ENCODE results near the gene FXYD5. TPM values are rescaled to one million over a fixed set of nuclear protein-coding genes. Genes with fewer than 3 reads are reported as not detected.

Gene FXYD5
- total RNA-seq, 4 donors from 2014 or later: 5.2 to 23.3 (median 14.3) TPM

- no peak overlapping the region for H3K27ac ChIP-seq
- H3K36me3 ChIP-seq: no peaks in the 10 kb centered on the region
- no peak for TF ChIP-seq CTCF (IDR thresholded peaks at IDR 0.05 in 4 of 5, conservative IDR thresholded peaks at IDR 0.05 in 1 of 5)
- TF ChIP-seq POLR2A (IDR thresholded peaks at IDR 0.05): no peak
- no peaks in the 10 kb centered on the region for H3K4me1 ChIP-seq
- no peaks in the 10 kb centered on the region for H3K27me3 ChIP-seq
- H3K4me3 ChIP-seq: no peak overlapping the region
- DNase-seq: no peak
- in situ Hi-C loops (cut with MboI; ENCODE audit: low sequenced_read_pairs in 4 of 4): no loop called here
- H3K9me3 ChIP-seq: no peaks in the 10 kb centered on the region
- intact Hi-C loops (cut with DNase I; ENCODE audit: low total_unique reads): no loop called here
- ATAC-seq: no peak
These were observed 23.1 kb downstream of the FXYD5 start for GRCh38 chr19:35177377-35178274.

- no peak overlapping the region for H3K4me3 ChIP-seq
- H3K9me3 ChIP-seq: no peaks in the 10 kb centered on the region
- ATAC-seq (peak in 1 of 2 donors; percentile 33), DNase-seq (no peak)
- intact Hi-C loops (cut with DNase I; ENCODE audit: low total_unique reads) (no loop called here), in situ Hi-C loops (cut with MboI; ENCODE audit: low sequenced_read_pairs in 4 of 4) (no loop called here)
- no peaks in the 10 kb centered on the region for H3K4me1 ChIP-seq
- TF ChIP-seq POLR2A (IDR thresholded peaks at IDR 0.05) (no peak), CTCF (IDR thresholded peaks at IDR 0.05 in 4 of 5, conservative IDR thresholded peaks at IDR 0.05 in 1 of 5) (no peak)
- H3K27me3 ChIP-seq: no peaks in the 10 kb centered on the region
- no peak overlapping the region for H3K27ac ChIP-seq
- H3K36me3 ChIP-seq: no peaks in the 10 kb centered on the region
These were observed 24.2 kb downstream of the FXYD5 start for GRCh38 chr19:35178701-35179100.

- H3K4me1 ChIP-seq: no peaks in the 10 kb centered on the region
- ATAC-seq: no peak
- H3K4me3 ChIP-seq: no peak overlapping the region
- intact Hi-C loops (cut with DNase I; ENCODE audit: low total_unique reads) (no loop called here), in situ Hi-C loops (cut with MboI; ENCODE audit: low sequenced_read_pairs in 4 of 4) (no loop called here)
- no peak for DNase-seq
- no peaks in the 10 kb centered on the region for H3K27me3 ChIP-seq
- no peak for TF ChIP-seq CTCF (IDR thresholded peaks at IDR 0.05 in 4 of 5, conservative IDR thresholded peaks at IDR 0.05 in 1 of 5)
- TF ChIP-seq POLR2A (IDR thresholded peaks at IDR 0.05): no peak
- H3K9me3 ChIP-seq: no peaks in the 10 kb centered on the region
- H3K27ac ChIP-seq: no peak overlapping the region
- no peaks in the 10 kb centered on the region for H3K36me3 ChIP-seq
These were observed 25.3 kb downstream of the FXYD5 start for GRCh38 chr19:35179830-35180229.

GRCh38 chr19:35181387-35181786, 26.9 kb downstream of the FXYD5 start:
- Histone ChIP-seq H3K27me3 (no peaks in the 10 kb centered on the region), H3K9me3 (no peaks in the 10 kb centered on the region), H3K27ac (no peak overlapping the region), H3K4me3 (no peak overlapping the region), H3K4me1 (no peaks in the 10 kb centered on the region), H3K36me3 (no peaks in the 10 kb centered on the region)
- in situ Hi-C loops (cut with MboI; ENCODE audit: low sequenced_read_pairs in 4 of 4): no loop called here
- no peak for ATAC-seq
- intact Hi-C loops (cut with DNase I; ENCODE audit: low total_unique reads): no loop called here
- TF ChIP-seq CTCF (IDR thresholded peaks at IDR 0.05 in 4 of 5, conservative IDR thresholded peaks at IDR 0.05 in 1 of 5) (no peak), POLR2A (IDR thresholded peaks at IDR 0.05) (no peak)
- DNase-seq: no peak
